Progenitor cell of endocrine pancreas (in vitro differentiated cells): Measurements from ENCODE around the gene LRRC3. TPM values are rescaled to one million over a fixed set of nuclear protein-coding genes. Genes with fewer than 3 reads are reported as not detected.

ENCODE experiments used
- DNase-seq: peaks from one replicate; pipeline ENCODE4 v3.0.0; 2021; ENCODE audit warnings: low spot score; ENCODE audit not compliant: unreplicated experiment
- H3K27ac Mint-ChIP-seq: 2 replicates; pipeline ENCODE4 v1.8.0; 2021; ENCODE audit warnings: mild to moderate bottlenecking, moderate library complexity, mixed read lengths
- H3K27me3 Mint-ChIP-seq: 2 replicates; pipeline ENCODE4 v1.8.0; 2021; ENCODE audit warnings: mixed read lengths
- H3K36me3 Mint-ChIP-seq: 2 replicates; pipeline ENCODE4 v1.8.0; 2022; ENCODE audit warnings: mixed read lengths; ENCODE audit not compliant: insufficient read depth
- H3K4me1 Mint-ChIP-seq: 2 replicates; pipeline ENCODE4 v1.8.0; 2021; ENCODE audit warnings: low read depth, mixed read lengths
- H3K4me3 Mint-ChIP-seq: 2 replicates; pipeline ENCODE4 v1.8.0; 2021; ENCODE audit warnings: low read depth, mild to moderate bottlenecking, moderate library complexity, mixed read lengths
- H3K9me3 Mint-ChIP-seq: 2 replicates; pipeline ENCODE4 v1.8.0; 2021; ENCODE audit warnings: low read depth, mixed read lengths
- long read RNA-seq: library from polyadenylated mRNA; unstranded; transcript quantifications from one replicate; pipeline ENCODE4 v2.0.0, GENCODE V29; 2020
- total RNA-seq: library from RNA; stranded (reverse); gene quantifications from 2 replicates; pipeline ENCODE4 v1.2.1, GENCODE V29; 2021
- TF ChIP-seq, protein P1 (sequence below): fragments of 200-600 bp; sonication (generic); IDR thresholded peaks from one replicate; pipeline ENCODE4 v1.5.0; 2021; ENCODE audit warnings: antibody characterized with exemption, mild to moderate bottlenecking; ENCODE audit not compliant: unreplicated experiment

LRRC3 gene
- total RNA-seq, result 5.1 and 5.7 TPM in 2 replicates
- long read RNA-seq, result 0 reads

DNA sequence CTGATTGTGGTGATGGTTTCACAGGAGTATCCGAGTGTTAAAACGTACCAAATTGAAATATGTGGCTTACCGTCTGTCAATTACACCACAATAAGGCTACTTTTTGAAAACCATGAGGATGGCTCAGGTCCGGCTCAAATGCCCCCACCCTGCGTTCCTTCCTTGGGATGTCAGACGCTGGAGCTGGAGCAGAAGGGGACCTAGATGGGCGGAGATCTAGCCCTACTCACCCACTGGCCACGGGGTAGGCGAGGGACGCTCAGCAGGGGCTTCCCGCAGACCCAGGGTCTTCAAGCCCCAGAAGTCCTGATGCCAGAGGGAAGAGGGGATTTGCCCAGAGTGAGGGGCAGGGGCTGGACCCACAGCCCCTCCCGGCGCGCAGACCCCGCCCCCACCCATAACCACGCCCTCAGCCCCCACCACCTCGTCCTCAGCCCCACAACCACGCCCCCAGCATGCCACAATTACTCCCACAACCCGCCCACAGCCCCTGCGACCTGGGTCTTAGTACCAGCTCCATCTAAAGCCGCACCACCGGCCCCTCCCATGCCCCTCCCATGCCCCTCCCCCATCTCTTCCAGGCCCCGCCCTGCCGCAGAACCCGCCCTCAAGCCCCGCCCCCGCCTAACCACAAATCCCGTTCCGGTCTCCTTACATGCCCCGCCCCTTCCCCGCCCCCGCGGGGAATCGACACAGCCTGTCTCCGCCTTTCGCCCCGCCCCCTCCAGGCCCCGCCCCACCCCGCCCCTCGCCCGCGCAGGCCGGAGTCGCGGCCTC is at the start of gene LRRC3:
Gene LRRC3 (plus strand): TSS at position 764 of the 777 bp plus-strand sequence. CDS start 1,135 bp downstream, outside the sequence.
- Mint-ChIP-seq H3K27ac (no peak within 1 kb of the TSS), H3K4me3 (peak within 1 kb of the TSS; percentile 72), H3K4me1 (no peaks in the 10 kb centered on the region), H3K27me3 (peaks cover 18% of the 10 kb centered on the region), H3K9me3 (peaks cover 14% of the 10 kb centered on the region), H3K36me3 (no peaks in the 10 kb centered on the region)
- peak; percentile 75 for DNase-seq
- TF ChIP-seq, protein P1, sequence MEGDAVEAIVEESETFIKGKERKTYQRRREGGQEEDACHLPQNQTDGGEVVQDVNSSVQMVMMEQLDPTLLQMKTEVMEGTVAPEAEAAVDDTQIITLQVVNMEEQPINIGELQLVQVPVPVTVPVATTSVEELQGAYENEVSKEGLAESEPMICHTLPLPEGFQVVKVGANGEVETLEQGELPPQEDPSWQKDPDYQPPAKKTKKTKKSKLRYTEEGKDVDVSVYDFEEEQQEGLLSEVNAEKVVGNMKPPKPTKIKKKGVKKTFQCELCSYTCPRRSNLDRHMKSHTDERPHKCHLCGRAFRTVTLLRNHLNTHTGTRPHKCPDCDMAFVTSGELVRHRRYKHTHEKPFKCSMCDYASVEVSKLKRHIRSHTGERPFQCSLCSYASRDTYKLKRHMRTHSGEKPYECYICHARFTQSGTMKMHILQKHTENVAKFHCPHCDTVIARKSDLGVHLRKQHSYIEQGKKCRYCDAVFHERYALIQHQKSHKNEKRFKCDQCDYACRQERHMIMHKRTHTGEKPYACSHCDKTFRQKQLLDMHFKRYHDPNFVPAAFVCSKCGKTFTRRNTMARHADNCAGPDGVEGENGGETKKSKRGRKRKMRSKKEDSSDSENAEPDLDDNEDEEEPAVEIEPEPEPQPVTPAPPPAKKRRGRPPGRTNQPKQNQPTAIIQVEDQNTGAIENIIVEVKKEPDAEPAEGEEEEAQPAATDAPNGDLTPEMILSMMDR, result no peak

- H3K27ac Mint-ChIP-seq, result no peak overlapping the region
- H3K36me3 Mint-ChIP-seq, result peaks cover 2% of the 10 kb centered on the region
- H3K4me3 Mint-ChIP-seq, result no peak overlapping the region
- H3K27me3 Mint-ChIP-seq, result peaks cover 3% of the 10 kb centered on the region
- H3K9me3 Mint-ChIP-seq, result peaks cover 11% of the 10 kb centered on the region
- TF ChIP-seq, protein P1, result no peak
- DNase-seq, result no peak
- no peaks in the 10 kb centered on the region for H3K4me1 Mint-ChIP-seq
Measured at GRCh38 chr21:44405948-44406872, 49.1 kb upstream of the LRRC3 start.

- Mint-ChIP-seq H3K4me3 (no peak overlapping the region), H3K27ac (no peak overlapping the region), H3K27me3 (no peaks in the 10 kb centered on the region), H3K9me3 (peaks cover 11% of the 10 kb centered on the region), H3K4me1 (no peaks in the 10 kb centered on the region), H3K36me3 (peaks cover 2% of the 10 kb centered on the region)
- TF ChIP-seq, protein P1, result no peak
- DNase-seq, result no peak
Measured at GRCh38 chr21:44406953-44407352, 48.4 kb upstream of the LRRC3 start.

DNA sequence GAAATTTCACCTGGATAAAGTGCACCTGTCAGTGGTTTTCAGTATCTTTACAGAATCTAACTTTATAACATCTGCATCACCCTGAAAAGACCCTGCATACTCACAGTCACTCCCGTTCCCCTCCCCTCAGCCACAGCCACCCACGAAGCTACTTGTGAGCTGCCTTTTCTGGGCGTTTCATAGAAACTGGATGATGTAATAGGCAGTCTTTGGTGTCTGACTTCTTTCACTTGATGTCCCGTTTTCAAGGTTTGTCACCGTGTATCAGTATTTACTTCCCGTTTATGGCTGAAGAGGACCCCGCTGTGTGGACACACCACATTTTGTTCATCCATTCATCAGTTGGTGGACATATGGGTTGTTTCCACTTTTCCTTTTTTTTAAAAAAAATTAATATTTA is 47.8 kb upstream of the LRRC3 start:
- Mint-ChIP-seq H3K4me1 (no peaks in the 10 kb centered on the region), H3K4me3 (no peak overlapping the region), H3K27me3 (peaks cover 4% of the 10 kb centered on the region), H3K36me3 (peaks cover 2% of the 10 kb centered on the region), H3K9me3 (peaks cover 11% of the 10 kb centered on the region), H3K27ac (no peak overlapping the region)
- TF ChIP-seq, protein P1, result no peak
- no peak for DNase-seq

GRCh38 chr21:44408226-44408625 is 47.1 kb upstream of the LRRC3 start:
- no peak overlapping the region for H3K27ac Mint-ChIP-seq
- H3K27me3 Mint-ChIP-seq, result peaks cover 5% of the 10 kb centered on the region
- TF ChIP-seq, protein P1, result no peak
- H3K4me3 Mint-ChIP-seq, result no peak overlapping the region
- H3K36me3 Mint-ChIP-seq, result peaks cover 2% of the 10 kb centered on the region
- no peaks in the 10 kb centered on the region for H3K4me1 Mint-ChIP-seq
- DNase-seq, result no peak
- peaks cover 11% of the 10 kb centered on the region for H3K9me3 Mint-ChIP-seq
